HG03175 (cell line): ENCODE results near the gene RBM19.

Experiments
- ATAC-seq: cut with Tn5 transposase; IDR thresholded peaks from one replicate; pipeline ENCODE4 v1.9.1; 2021; ENCODE audit warnings: mild to moderate bottlenecking, moderate library complexity; ENCODE audit not compliant: unreplicated experiment

The RBM19 gene

GRCh38 chr12:113837528-113838296 lies 128.4 kb downstream of the RBM19 start:
- ATAC-seq = no peak

- ATAC-seq = no peak
Observed at GRCh38 chr12:113837084-113837483, 129.0 kb downstream of the RBM19 start.

- ATAC-seq = no peak
Observed at GRCh38 chr12:113835896-113836295, 130.2 kb downstream of the RBM19 start.

- ATAC-seq = no peak
Observed at GRCh38 chr12:113835433-113835832, 130.7 kb downstream of the RBM19 start.

- ATAC-seq = no peak
Observed at GRCh38 chr12:113833422-113833821, 132.7 kb downstream of the RBM19 start.

GRCh38 chr12:113831476-113831875 lies 134.6 kb downstream of the RBM19 start:
- no peak for ATAC-seq

GRCh38 chr12:113831016-113831415 lies 135.1 kb downstream of the RBM19 start:
- ATAC-seq = no peak

GRCh38 chr12:113829212-113829611 lies 136.9 kb downstream of the RBM19 start:
- ATAC-seq = no peak

GRCh38 chr12:113827539-113828114 lies 138.5 kb downstream of the RBM19 start:
- no peak for ATAC-seq

- no peak for ATAC-seq
Observed at GRCh38 chr12:113826805-113827538, 139.2 kb downstream of the RBM19 start.

GRCh38 chr12:113825705-113826104 lies 140.4 kb downstream of the RBM19 start:
- no peak for ATAC-seq

- no peak for ATAC-seq
Observed at GRCh38 chr12:113823816-113824215, 142.3 kb downstream of the RBM19 start.

GRCh38 chr12:113823016-113823415 lies 143.1 kb downstream of the RBM19 start:
- ATAC-seq = no peak

- no peak for ATAC-seq
Observed at GRCh38 chr12:113820842-113821241, 145.3 kb downstream of the RBM19 start.

GRCh38 chr12:113820309-113820708 lies 145.8 kb downstream of the RBM19 start:
- no peak for ATAC-seq

- no peak for ATAC-seq
Observed at GRCh38 chr12:113819495-113819894, 146.6 kb downstream of the RBM19 start.

GRCh38 chr12:113818833-113819232 lies 147.3 kb downstream of the RBM19 start:
- ATAC-seq = no peak

GRCh38 chr12:113818283-113818682 lies 147.8 kb downstream of the RBM19 start:
- no peak for ATAC-seq

- ATAC-seq = no peak
Observed at GRCh38 chr12:113816866-113817265, 149.3 kb downstream of the RBM19 start.

- ATAC-seq = no peak
Observed at GRCh38 chr12:113815031-113815430, 151.1 kb downstream of the RBM19 start.

- ATAC-seq = no peak
Observed at GRCh38 chr12:113813229-113813541, 152.9 kb downstream of the RBM19 start.
